HG03025 (cell line): ENCODE measurements around the gene C1QTNF7.

Experiments
- ATAC-seq: cut with Tn5 transposase; IDR thresholded peaks from one replicate; pipeline ENCODE4 v1.9.1; 2021; ENCODE audit warnings: mild to moderate bottlenecking, moderate library complexity; ENCODE audit not compliant: unreplicated experiment, low FRiP score

C1QTNF7 gene

GRCh38 chr4:15427701-15428100 is at the start of gene C1QTNF7:
Gene C1QTNF7 (plus strand): TSS chr4:15428033. CDS start chr4:15435744, 7,711 bp downstream.
- no peak for ATAC-seq

GRCh38 chr4:15378062-15378461 is 49.8 kb upstream of the C1QTNF7 start:
- no peak for ATAC-seq

DNA sequence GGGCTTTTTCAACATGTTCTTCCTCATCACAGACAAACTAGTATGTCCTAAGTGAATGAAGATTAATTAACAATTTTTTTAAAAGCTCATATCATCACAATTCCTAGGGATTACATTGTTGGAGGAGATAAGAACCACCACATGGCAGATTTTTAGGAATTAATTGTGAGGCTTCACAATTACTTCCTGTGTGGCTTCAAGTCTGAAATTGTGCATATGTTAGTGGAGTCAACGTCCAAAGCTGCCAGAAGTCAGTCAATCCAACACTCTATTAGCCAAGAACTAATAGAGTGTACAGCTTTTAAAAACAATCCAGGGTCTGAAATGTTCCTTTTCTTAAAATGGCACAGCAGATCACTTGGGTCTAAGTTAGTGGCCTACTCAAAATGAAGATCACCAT is 49.3 kb upstream of the C1QTNF7 start:
- no peak for ATAC-seq

DNA sequence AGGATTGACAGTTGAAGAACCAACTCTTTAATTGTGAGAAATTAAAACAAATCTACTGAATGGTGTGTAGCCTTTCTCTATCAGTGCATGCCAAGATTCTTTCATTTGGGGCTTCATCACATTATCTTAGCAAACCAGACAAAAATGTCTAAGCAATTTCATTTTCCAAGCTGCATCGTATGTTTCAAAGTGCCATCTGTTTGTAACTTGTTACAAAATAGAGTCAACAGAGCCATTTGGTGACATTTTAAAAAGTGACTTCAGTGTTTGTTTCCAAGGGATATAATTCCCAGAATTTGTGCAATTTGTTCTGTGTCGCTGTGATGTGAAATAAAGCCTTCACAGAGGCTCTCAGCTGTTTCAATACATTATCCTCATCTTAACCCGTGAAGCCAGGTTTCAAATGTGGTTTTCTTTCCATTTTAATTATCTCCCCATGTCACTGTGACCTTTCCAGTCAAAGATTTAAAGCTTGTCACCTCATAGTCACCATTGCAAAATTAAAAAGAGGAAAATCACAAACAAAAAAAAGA is 46.0 kb upstream of the C1QTNF7 start:
- no peak for ATAC-seq

DNA sequence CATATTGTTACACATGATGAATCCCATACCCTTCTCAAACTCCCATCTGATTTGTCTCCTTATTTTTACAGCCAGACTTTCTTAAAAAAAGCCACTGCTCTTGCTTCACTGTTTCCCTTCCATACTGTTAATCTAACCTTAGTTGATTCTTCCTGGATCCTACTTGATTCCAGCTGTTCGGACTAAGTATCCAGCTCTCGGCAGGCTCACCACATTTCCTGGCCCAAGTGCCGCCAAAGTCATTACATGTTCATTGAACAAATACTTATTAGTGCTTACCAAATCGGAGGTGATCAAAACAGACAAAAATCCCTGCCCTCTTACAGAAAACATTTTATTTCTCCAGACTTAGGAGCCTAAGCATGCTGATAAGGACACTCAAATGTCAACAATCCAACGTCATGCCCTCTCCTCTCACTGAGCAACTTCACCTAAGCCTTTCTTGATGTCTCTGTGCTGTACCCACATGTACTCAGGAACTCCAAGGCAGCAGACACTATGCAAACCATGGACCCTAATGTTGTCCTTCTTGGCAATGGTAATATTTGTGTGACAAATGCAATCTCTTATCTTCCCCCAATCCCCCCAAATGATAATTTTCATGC is 45.1 kb upstream of the C1QTNF7 start:
- no peak for ATAC-seq

GRCh38 chr4:15385515-15385914 is 42.3 kb upstream of the C1QTNF7 start:
- no peak for ATAC-seq

- no peak for ATAC-seq
Observed at GRCh38 chr4:15385928-15386327, 41.9 kb upstream of the C1QTNF7 start.

DNA sequence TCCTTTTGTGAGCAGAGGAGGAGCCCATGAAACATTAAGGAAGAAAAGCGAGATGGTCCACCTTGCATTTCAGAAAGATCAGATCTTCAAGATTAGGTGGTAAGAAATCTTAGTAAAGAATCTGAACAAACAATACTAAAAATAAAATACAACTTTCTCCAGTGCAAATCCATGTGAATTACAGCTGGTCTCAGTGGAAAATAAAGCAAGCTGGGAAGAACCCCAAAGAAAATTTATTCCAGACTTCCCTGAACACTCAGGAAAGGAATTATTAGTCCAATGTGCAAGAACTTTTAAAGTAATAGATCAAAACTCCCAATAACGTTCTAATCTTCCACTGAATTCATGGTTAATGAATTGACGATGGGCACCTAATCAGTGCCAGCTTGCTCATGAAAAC is 37.3 kb upstream of the C1QTNF7 start:
- ATAC-seq, result no peak

DNA sequence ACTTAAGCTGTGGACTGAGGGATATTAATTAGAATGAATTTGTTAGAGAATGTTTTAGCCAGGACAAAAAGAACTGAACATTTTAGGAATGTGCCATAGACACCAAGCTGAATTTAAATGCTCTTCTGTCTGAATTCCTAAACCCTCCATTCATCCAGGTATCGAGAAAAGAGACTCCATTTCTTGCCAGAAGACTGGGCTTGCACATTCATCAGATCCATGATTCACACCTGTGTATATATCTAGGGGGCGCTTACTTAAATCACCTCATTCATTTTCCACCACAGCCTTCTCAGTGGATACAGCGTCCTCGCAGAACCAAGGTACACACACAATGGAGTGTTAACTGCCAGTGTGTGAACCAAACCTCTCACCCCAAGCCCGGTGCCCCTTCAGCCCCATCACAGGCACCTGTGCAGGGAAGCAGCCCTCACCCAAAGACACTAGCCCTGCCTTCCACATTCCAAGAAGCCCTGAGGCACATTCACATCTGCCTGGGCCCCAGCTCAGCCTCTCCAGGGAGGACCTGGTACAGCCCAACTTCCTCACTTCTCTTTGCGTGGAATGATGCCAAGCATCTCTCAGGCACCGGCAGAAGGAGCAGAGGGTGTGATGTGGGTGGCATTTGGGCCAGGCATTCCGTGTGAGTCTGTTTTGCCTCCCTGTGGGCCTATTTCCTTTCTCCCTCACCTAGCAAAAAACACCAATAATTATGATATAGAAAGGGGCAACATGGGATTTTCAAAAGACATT is 35.6 kb upstream of the C1QTNF7 start:
- ATAC-seq, result no peak

GRCh38 chr4:15395311-15395710 is 32.5 kb upstream of the C1QTNF7 start:
- ATAC-seq, result no peak

DNA sequence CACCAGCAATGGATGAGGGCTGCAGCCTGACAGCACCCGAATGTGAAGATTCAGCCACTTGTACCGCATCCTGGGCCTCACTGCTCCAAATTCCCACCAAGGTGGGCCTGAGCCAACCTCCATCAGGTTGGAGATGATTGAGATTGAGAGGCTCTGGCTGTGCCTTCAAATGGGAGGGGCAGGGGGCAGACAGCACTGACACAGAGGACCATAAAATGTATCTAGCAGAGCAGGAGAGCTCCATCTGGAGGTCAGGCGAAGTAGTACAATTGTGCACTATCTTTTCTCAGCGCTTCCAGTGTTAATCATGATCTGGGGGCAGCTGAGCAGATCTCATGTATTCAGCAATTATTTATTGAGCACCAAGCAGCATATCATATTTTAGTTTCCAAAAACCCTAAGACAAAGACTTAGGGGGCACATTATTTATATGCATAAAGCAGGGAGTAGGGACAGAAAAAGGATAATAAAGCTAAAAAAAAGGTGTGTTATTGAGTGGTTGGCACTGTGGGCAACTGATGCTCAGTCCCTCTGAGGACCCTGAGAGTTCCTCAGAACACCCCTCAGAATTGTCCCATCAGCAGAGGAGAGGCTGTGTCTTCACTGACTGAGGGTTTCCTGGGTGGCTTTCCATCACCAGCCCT is 31.6 kb upstream of the C1QTNF7 start:
- ATAC-seq, result peak; percentile 68

GRCh38 chr4:15398001-15398400 is 29.8 kb upstream of the C1QTNF7 start:
- ATAC-seq, result no peak

GRCh38 chr4:15398732-15399131 is 29.1 kb upstream of the C1QTNF7 start:
- no peak for ATAC-seq

- no peak for ATAC-seq
Observed at GRCh38 chr4:15400226-15400625, 27.6 kb upstream of the C1QTNF7 start.

- ATAC-seq, result peak; percentile 67
Observed at GRCh38 chr4:15400981-15401671, 26.7 kb upstream of the C1QTNF7 start.

- ATAC-seq, result no peak
Observed at GRCh38 chr4:15402146-15402545, 25.7 kb upstream of the C1QTNF7 start.

- ATAC-seq, result no peak
Observed at GRCh38 chr4:15402974-15403373, 24.9 kb upstream of the C1QTNF7 start.

DNA sequence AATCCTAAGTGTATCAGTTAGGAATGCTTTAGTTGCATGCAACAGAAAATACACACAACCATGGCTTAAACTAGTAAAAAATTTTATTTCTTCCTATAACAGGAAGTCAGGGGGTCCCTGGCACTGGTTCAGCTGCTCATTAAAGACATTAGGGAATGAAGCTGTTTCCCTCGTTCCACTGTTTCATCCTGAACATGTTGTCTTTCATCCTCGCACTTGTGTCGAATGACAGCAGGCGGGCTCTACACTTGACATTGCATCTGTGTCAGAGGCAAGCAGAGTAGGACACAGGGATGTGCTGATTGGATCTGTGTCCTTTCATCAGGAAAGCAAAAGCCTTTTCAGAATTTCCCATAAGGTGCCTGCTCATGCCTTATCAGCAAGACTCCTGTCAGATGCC is 22.8 kb upstream of the C1QTNF7 start:
- ATAC-seq, result no peak

DNA sequence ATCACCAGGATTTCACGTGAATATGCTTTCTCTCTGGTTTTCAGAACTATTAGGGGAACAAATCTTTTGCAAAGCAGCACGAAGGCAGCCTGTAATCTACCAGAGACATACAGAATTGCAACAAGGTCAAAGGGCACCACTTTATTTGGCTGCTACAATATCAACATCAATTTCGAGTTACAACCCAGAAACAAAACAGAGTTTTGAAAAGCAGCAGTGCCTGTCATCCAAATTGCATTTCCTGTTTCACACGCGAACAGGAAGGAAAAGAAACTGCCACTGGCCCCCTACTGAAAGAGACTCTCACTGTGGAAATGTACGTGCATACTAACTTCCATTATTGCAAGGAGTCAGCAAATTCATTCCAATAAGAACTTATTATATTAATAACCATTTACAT is 17.1 kb upstream of the C1QTNF7 start:
- ATAC-seq, result no peak

GRCh38 chr4:15412461-15412860 is 15.4 kb upstream of the C1QTNF7 start:
- ATAC-seq, result no peak
